CD4-positive, alpha-beta T cell (primary cell): ENCODE results near the gene ZNF410. TPM values are rescaled to one million over a fixed set of nuclear protein-coding genes. Genes with fewer than 3 reads are reported as not detected.
"Not testable (repeated sequence)": the region's sequence is repeated elsewhere in the genome, so short reads cannot be mapped to it uniquely, and the experiment has no call there.

Source experiments
- ATAC-seq: fragments of 200-7000 bp; cut with Tn5 transposase; one replicate; pipeline ENCODE4 v1.10.0; 2022; ENCODE audit warnings: mild to moderate bottlenecking; ENCODE audit not compliant: poor library complexity
- CTCF ChIA-PET: fragments of 350-600 bp; sonication (Branson Sonifier 250); formaldehyde crosslinking; loops from one replicate; lab custom pipeline; 2021; ENCODE audit warnings: antibody characterized with exemption, inconsistent platforms; lab: Charles Lee
- POLR2A ChIA-PET: fragments of 350-600 bp; sonication (Branson Sonifier 250); formaldehyde crosslinking; loops from one replicate; lab custom pipeline; 2021; ENCODE audit warnings: antibody characterized with exemption, inconsistent platforms; lab: Charles Lee
- DNase-seq, 14 experiments: peaks; one replicate each; pipeline ENCODE4 v3.0.0-alpha.2; 2013 to 2020; ENCODE audit warnings: mixed read lengths in 2 of 14
- H3K27ac ChIP-seq, 2 donors: one replicate each; pipeline versions ENCODE4 v1.5.1 to v1.7.0; 2013; ENCODE audit warnings: low read length in 2 of 2, low read depth in 1 of 2, mild to moderate bottlenecking in 1 of 2
- H3K27me3 ChIP-seq, 2 experiments: 1 replicate in 1 of 2; 2 replicates in 1 of 2; pipeline versions ENCODE4 v1.6.1 to v1.7.0; 2013; ENCODE audit warnings: low read length in 2 of 2, control low read depth in 1 of 2, mild to moderate bottlenecking in 1 of 2, moderate library complexity in 1 of 2; ENCODE audit not compliant: insufficient read depth in 2 of 2, control insufficient read depth in 1 of 2
- H3K36me3 ChIP-seq: one replicate; pipeline ENCODE4 v1.6.1; 2013; ENCODE audit warnings: low read length, control low read depth; ENCODE audit not compliant: insufficient read depth
- H3K4me1 ChIP-seq: one replicate; pipeline ENCODE4 v1.6.1; 2013; ENCODE audit warnings: low read length, control low read depth; ENCODE audit not compliant: insufficient read depth
- H3K4me3 ChIP-seq: one replicate; pipeline ENCODE4 v1.5.1; 2013; ENCODE audit warnings: mild to moderate bottlenecking, low read length, moderate library complexity
- H3K9me3 ChIP-seq, 2 experiments: 1 replicate in 1 of 2; 2 replicates in 1 of 2; pipeline versions ENCODE4 v1.6.1 to v1.7.0; 2013; ENCODE audit warnings: low read length in 2 of 2, mild to moderate bottlenecking in 2 of 2, control low read depth in 1 of 2, moderate library complexity in 1 of 2; ENCODE audit not compliant: control insufficient read depth in 1 of 2, insufficient read depth in 1 of 2
- H3K27ac Mint-ChIP-seq: one replicate; pipeline ENCODE4 v1.8.0; 2020; ENCODE audit warnings: mixed read lengths
- H3K27me3 Mint-ChIP-seq: one replicate; pipeline ENCODE4 v1.8.0; 2021; ENCODE audit warnings: mixed read lengths
- H3K36me3 Mint-ChIP-seq: one replicate; pipeline ENCODE4 v1.8.0; 2021; ENCODE audit warnings: low read depth, mixed read lengths
- H3K4me1 Mint-ChIP-seq: one replicate; pipeline ENCODE4 v1.8.0; 2021; ENCODE audit warnings: low read depth, mixed read lengths
- H3K4me3 Mint-ChIP-seq: one replicate; pipeline ENCODE4 v1.8.0; 2020; ENCODE audit warnings: mild to moderate bottlenecking, mixed read lengths
- H3K9me3 Mint-ChIP-seq: one replicate; pipeline ENCODE4 v1.8.0; 2020; ENCODE audit warnings: mixed read lengths
- CTCF ChIP-seq: fragments of 200-600 bp; IDR thresholded peaks from one replicate; pipeline ENCODE4 v1.8.0; 2022; ENCODE audit warnings: antibody characterized with exemption, mild to moderate bottlenecking
- intact Hi-C, 2 experiments: fragments of 100-400 bp; cut with DNase I in 1 of 2; cut with micrococcal nuclease in 1 of 2; formaldehyde crosslinking; loops; one replicate each; pipeline versions ENCODE4 v1.15.1 to v1.9.0; 2023 to 2025; cut with DNase I, micrococcal nuclease
- total RNA-seq, 174 experiments: library from RNA in 2 of 174; stranded (reverse) in 2 of 174; gene quantifications; one replicate each; pipeline ENCODE4 v1.2.3 and lab custom pipeline; 2021 to 2026

ZNF410 gene
- total RNA-seq, 2 experiments from 2014 or later: 74.3 to 81.1 TPM

GRCh38 chr14:73916324-73916723, 29.7 kb downstream of the ZNF410 start:
- no peaks in the 10 kb centered on the region for H3K4me1 ChIP-seq
- ATAC-seq (no peak), DNase-seq (no peak)
- Mint-ChIP-seq H3K9me3 (peaks cover 3% of the 10 kb centered on the region), H3K4me3 (no peak overlapping the region), H3K27me3 (no peaks in the 10 kb centered on the region), H3K4me1 (peaks cover 5% of the 10 kb centered on the region), H3K36me3 (peaks cover 80% of the 10 kb centered on the region), H3K27ac (no peak overlapping the region)
- H3K4me3 ChIP-seq: no peak overlapping the region
- no peaks in the 10 kb centered on the region for H3K27me3 ChIP-seq
- H3K36me3 ChIP-seq: peaks cover 57% of the 10 kb centered on the region
- ChIA-PET CTCF (no interaction called here), POLR2A (no interaction called here)
- TF ChIP-seq CTCF: no peak
- no peak overlapping the region for H3K27ac ChIP-seq
- H3K9me3 ChIP-seq: peaks cover 4 to 9% of the 10 kb centered on the region in 2 experiments
- intact Hi-C loops: no loop called here

GRCh38 chr14:73919457-73919856, 32.8 kb downstream of the ZNF410 start:
- H3K27ac ChIP-seq, ATAC-seq, H3K27ac Mint-ChIP-seq, H3K9me3 Mint-ChIP-seq, H3K4me3 ChIP-seq, H3K27me3 ChIP-seq, H3K9me3 ChIP-seq, H3K4me1 ChIP-seq, CTCF ChIA-PET, intact Hi-C loops, H3K27me3 Mint-ChIP-seq, H3K4me3 Mint-ChIP-seq, H3K4me1 Mint-ChIP-seq, DNase-seq: not testable (repeated sequence)
- peaks cover 83% of the 10 kb centered on the region for H3K36me3 Mint-ChIP-seq
- peaks cover 61% of the 10 kb centered on the region for H3K36me3 ChIP-seq
- POLR2A ChIA-PET: interaction anchor here (1.7 kb wide), 1 partner anchor 30 kb away, joined by 4 read pairs; the partner anchor contains the start of genes COQ6 and FAM161B

GRCh38 chr14:73924337-73924736, 37.7 kb downstream of the ZNF410 start:
- H3K27me3 Mint-ChIP-seq: no peaks in the 10 kb centered on the region
- H3K27ac Mint-ChIP-seq: no peak overlapping the region
- H3K36me3 Mint-ChIP-seq: peaks cover 97% of the 10 kb centered on the region
- Histone ChIP-seq H3K27me3 (no peaks in the 10 kb centered on the region), H3K4me3 (no peak overlapping the region), H3K36me3 (peaks cover 80% of the 10 kb centered on the region), H3K4me1 (no peaks in the 10 kb centered on the region), H3K27ac (no peak overlapping the region), H3K9me3 (no peaks in the 10 kb centered on the region)
- ChIA-PET CTCF (no interaction called here), POLR2A (no interaction called here)
- TF ChIP-seq CTCF: no peak
- intact Hi-C loops: no loop called here
- ATAC-seq (no peak), DNase-seq (no peak)
- no peaks in the 10 kb centered on the region for H3K4me1 Mint-ChIP-seq
- no peaks in the 10 kb centered on the region for H3K9me3 Mint-ChIP-seq
- no peak overlapping the region for H3K4me3 Mint-ChIP-seq

GRCh38 chr14:73935666-73936065, 49.0 kb downstream of the ZNF410 start:
- H3K4me1 Mint-ChIP-seq: peaks cover 14% of the 10 kb centered on the region
- Histone ChIP-seq H3K9me3 (no peaks in the 10 kb centered on the region), H3K27me3 (no peaks in the 10 kb centered on the region), H3K4me3 (no peak overlapping the region), H3K4me1 (no peaks in the 10 kb centered on the region), H3K36me3 (peaks cover 48% of the 10 kb centered on the region), H3K27ac (peak overlapping the region in 1 of 2 donors; percentile 25)
- no peak overlapping the region for H3K27ac Mint-ChIP-seq
- H3K9me3 Mint-ChIP-seq: no peaks in the 10 kb centered on the region
- ChIA-PET CTCF (interaction anchor here (0.5 to 1.1 kb wide), 4 partner anchors 14 to 207 kb away, joined by 3 to 4 read pairs (median 3); partner anchors contain the start of genes COQ6 and FAM161B), POLR2A (interaction anchor here (0.7 to 1.4 kb wide), 2 partner anchors 14 to 155 kb away, joined by 4 read pairs; partner anchors contain the start of genes COQ6 and FAM161B)
- H3K4me3 Mint-ChIP-seq: no peak overlapping the region
- no peaks in the 10 kb centered on the region for H3K27me3 Mint-ChIP-seq
- peak; percentile 6 for TF ChIP-seq CTCF
- intact Hi-C loops: no loop called here
- H3K36me3 Mint-ChIP-seq: peaks cover 65% of the 10 kb centered on the region
- ATAC-seq (no peak), DNase-seq (peak in 1 of 14 experiments; percentile 12)
